Stimulated activated CD8-positive, alpha-beta memory T cell treated with anti-CD3 and anti-CD28 coated beads, Interleukin-12 subunit alpha, Interleukin-12 subunit beta, amount 100 ng/mL, for 4 hours (primary cell): Measurements from ENCODE around the gene LILRA5.
"Not testable (repeated sequence)": the region's sequence is repeated elsewhere in the genome, so short reads cannot be mapped to it uniquely, and the experiment has no call there.

Experiments
- DNase-seq: peaks from one replicate; pipeline ENCODE4 v3.0.0-alpha.2; 2020; ENCODE audit warnings: low read depth

Gene LILRA5

DNA sequence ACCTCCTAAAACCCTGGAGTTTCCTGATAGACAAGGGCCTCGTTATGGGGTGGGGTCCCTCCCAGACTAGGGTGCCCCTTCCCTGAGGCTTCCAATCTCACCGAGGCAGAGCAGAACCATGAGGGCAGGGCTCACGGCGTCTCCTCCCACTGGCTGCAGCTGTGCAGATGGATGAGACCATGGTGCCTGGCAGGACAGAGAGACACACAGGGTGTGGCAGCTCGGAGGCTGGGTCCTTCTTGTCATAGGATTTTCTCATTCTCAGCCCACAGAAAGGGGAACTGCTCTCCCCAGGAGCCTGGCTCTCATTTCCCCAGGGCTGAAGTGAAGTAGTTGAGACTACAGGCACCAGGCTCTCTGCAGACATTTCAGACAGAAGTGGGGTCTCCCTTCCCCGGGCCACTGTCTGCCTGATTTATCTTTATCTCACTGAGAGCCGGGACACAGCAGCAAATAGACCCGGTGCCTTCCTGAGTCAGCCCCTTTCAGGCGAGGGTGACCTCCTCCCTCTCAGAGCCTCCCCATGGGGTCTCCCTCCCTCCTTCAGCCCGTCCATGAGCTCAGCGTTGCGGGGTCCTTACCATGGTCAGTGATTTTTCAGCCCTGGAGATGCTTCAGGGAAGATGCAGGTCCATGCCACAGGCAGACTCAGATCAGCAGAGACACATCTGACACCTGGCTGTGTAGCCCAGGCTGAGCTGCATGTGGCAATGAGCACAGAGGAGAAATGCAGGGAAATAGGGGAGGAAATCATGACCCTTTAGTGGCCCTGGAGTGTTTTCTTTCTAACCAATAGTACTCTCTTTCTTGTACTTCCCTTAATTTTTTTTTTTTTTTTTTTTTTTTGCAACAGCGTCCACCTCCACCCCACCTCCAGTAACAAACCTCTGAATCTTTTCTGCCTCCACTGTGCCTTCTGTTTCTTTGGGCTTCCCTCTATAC, at the start of gene LILRA5:
Gene LILRA5, minus strand, starts transcription at position 731 of the 942 bp plus-strand sequence. Its CDS starts 147 bp downstream, at position 584.
- no peak for DNase-seq

DNA sequence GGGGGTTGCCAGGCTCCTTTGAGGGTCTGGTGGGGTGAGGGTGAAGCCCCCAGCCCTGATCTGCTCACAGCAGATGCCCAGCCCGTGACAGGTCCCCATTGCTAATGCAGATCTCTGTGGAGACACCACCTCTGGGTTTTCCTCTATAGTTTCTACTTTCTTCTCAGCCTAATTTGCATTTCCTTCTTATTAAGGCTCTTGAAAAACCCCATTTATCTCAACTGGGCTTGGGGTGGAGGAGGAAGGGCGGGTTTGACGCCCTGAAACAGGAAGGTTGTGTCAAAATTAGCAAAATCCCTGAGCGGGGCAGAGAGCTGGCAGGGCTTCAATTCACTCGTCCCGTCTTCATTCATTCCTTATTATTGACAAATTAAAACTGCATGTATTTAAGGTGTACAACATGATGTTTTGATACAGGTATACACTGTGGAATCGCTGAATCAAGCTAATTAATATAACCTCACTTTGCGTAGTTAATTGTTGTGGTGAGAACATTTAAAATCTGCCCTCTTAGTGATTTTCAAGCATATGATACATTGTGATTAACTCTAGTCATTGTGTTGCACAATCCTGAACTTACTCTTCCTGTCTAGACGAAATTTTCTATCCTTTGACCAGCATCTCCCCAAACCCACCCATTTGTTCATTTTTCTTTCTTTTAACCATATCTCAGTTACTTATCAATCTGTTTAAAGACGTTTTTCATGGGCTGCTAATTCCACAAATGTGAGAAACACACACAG, 48.9 kb upstream of the LILRA5 start:
- not testable (repeated sequence) for DNase-seq

DNA sequence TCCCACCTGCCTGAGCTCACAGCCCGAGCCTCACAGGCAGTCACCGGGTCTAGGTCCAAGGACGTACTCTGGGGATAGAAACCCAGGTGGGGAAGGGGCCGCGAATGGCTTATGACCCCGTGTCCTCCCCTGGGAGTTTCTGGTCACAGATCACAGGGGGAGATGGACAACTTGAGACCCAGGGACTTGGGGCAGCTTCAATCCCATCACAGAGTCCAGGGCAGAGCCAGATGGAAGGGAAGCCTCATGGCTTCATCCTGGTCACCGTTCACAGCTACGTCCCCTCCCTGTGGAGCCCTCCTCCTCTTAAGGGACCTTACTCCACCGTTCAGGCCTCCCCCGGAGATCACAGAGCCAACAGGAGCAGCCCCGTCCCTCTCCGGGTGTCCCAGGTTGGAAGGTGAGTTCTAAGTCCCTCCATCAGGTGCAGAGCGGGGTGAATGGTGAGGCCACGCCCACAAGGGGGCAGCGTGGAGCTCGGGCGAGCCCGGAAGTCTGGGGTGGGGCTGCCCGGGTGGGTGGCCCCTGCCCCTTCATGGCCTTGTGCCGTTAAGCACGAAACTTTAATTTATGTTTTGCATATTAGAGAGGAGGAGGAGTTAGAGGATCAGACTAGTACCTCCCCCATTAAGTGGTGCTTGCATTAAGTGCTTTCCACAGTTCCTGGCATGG, 46.3 kb upstream of the LILRA5 start:
- peak; percentile 48 for DNase-seq

DNA sequence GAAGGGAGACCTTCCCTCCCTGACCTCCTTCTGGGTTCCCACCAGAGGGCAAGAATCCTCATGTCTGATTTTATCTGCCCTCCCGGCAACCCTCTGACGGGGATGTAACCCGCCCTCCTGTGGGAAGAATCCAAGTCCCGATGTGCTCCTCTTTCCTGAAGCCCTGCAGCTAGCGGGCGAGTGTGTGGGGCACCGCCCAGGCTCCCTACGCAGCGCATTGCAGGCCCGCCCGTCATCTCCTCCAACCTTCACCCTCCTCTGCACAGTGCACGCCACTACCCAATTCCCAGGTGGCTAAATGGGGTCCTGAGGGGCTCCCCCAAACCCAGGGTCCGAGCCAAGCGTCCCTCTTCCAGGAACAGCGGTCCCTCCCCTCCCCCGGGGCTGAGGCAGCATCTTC, 44.4 kb upstream of the LILRA5 start:
- no peak for DNase-seq

- no peak for DNase-seq
These were observed 43.6 kb upstream of the LILRA5 start for GRCh38 chr19:54356444-54357056.

DNA sequence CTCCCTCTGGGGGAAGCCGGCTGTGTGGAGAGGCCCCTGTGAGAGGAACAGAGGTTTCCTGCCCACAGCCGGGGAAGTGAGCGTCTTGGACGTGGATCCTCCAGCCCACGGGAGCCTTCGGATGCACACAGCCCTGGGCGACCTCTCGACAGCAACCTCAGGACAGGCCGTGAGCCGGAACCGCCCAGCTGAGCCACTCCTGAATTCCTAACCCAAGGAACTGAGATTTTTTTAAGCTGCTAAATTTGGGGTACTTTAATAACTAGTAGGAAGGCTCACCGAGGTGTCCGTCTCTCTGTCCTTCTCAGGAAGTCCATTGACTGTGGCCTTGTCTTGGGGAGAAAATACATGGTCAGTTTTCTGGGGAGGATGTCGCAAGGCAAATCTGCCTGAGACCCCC, 42.7 kb upstream of the LILRA5 start:
- no peak for DNase-seq

- no peak for DNase-seq
These were observed 41.8 kb upstream of the LILRA5 start for GRCh38 chr19:54354761-54355160.

DNA sequence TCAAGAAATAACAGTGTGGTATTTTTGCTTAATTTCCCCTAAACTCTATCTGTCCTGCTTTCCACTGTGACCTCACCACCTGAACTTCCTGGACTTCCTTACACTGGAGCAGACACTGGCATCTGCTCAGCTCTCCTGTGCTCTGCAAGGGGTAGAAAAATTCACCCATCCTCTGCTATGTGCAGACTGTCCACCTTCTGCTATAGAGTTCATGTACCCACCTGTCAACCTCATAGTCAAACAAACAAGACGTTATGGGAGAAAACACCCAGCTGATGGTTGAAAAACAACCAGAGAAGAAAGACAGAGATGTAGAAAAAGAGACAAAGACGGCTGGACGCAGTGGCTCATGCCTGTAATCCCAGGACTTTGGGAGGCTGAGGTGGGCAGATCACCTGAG, 39.6 kb upstream of the LILRA5 start:
- no peak for DNase-seq

DNA sequence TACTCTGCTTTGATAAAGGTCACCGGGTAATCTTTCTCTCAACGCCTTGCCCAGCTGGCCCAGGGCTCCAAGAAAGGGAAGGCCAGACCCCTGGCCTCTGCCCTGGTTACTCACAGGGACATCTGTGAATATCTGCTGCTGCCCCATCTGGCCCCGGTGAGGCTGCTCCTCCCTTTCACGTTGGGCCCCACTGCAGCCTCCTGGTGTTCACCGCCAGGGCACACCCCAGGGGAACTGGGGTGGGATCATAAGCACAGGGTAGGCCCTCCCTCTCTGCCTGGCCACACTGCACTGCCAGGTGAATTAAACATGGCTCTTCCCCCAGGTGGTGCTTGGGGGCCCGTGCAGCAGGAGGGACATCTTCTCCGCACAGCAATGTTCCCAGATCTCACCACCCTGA, 39.1 kb upstream of the LILRA5 start:
- DNase-seq: no peak

DNA sequence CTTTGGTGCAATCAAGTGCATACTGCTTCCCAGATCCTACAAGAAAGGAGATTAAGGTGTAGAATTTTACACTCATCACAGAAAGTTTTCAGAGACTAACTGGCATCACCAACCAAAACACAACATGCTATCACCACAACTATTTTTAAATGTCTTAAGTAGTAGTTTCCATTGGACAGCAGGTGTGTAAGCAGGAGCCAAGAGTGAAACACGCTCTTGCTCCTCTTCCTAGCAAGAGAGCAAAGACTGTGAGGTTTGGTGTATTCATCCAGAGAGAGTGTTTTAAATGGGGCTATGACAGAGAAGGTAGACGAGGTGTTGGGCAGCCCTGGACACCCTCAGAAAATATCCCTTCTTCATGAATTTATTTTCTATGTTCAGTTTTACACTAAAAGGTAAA, 38.5 kb upstream of the LILRA5 start:
- no peak for DNase-seq

DNA sequence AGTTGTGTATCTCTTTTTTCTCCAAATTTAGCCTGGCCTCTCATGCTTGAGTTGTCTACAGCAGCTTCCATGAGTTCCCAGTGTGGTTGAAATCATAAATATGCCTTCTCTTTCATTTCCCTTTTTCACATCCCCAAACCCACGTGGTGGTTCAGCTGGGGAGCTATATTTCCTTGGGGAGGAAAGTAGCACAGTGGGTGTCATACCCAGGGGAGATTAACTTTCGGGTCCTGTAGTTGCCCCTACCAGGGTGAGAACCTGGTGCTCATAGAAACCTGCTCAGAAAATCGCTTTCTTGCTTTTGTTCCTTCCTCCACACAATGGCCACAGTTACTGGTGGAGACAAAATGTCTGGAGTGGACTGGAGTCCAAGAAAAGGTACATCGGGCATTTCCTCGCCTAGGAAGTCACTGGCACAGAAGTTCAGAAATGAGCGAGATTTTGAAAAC, 33.0 kb upstream of the LILRA5 start:
- DNase-seq: no peak

DNA sequence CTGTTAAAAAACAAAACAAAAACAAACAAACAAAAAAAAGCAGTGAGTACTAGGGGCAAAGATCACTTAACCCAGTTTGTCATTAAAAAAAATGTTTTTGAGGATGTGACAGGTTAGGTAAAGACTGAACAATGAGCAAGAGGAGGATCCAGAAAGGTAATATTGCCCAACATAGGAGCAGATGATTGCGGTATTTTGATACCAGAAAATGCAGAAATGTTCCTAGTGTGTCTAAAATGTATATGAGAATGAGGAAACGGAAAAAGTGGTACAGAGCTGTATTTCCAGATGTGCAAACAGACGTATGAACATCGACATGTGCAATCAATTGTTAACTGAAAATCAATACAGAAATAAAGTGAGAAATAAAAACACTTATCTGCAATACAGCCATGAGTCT, 30.9 kb upstream of the LILRA5 start:
- DNase-seq: no peak

- no peak for DNase-seq
These were observed 28.3 kb upstream of the LILRA5 start for GRCh38 chr19:54341295-54341694.

- no peak for DNase-seq
These were observed 26.8 kb upstream of the LILRA5 start for GRCh38 chr19:54339646-54340358.

DNA sequence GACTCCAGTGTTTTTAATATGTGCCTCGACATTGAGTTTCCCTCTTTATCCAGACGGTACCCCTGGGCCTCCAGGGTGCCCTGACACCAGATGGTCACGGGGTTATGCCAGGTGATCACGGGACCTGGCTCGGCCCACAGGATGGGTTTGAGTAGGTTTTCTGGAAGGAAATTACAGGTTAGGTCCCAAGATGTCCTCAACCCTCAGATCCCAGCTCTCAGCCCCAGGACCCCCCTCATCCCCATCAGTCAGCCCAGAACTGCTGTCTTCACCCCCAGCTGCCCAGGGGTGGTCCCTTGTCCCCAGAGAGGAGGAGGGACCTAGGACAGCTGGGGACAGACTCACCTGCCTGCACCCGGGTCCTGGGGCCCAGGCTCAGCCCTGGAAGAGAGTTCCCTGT, 25.6 kb upstream of the LILRA5 start:
- DNase-seq: no peak

DNA sequence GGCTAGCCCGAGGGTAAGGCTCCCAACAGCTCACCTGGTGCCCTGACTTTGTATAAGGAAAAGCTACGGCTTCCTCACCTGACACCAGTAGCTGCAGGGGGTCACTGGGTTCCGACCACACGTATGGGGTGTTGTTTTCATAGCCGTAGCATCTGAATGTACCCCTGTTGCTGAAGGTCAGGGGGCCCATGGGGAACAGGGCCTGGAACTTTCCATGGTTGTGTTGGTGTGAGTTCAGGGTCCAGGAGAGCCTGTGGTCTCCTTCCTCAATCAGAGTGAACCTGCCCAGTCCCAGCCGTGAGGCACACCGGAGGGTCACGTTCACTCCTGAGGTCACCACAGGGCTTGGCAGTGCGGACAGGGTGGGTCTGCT, 24.9 kb upstream of the LILRA5 start:
- no peak for DNase-seq

DNA sequence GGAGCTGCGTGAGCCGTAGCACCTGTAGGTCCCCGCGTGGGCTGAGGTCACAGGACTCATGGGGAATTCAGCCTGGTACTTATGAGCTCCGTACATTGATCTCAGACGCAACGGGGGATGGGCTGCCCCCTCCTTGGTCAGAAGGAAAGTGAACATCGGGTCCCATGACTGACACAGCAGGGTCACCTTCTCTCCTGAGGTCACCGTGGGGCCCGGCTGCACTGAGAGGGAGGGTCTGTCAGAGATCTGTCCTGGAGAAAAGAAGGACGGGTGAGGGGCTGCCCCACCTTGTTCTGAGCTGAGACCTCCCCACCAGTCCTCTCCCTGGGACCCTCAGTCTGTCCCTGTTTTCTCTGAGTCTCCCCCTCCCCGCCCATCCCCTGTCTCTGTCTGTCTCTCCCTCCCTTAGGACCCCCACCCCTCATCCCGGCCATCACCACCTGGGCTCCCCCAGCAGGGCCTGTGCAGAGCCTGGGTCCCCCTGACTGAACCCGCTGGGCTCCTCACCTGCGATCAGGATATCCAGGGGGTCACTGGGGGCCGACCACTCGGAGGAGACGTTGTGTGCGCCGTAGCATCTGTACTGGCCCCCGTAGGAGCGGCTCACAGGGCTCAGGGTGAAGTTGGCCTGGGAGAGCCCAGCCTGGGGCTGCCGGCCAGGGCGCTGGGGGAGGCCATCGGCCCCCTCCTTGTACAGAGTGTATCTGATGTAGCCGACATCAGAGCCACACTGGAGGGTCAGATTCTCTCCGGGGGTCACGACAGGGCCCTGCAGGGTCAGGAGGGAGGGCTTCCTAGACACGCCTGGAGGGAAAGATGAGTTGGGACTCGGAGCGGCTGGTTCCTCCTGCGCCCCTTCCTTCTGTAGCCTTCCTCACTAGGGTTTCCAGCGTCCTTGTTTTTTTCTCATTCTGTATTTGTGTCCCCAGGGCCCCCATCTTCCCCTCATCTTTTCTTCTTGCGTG, 24.2 kb upstream of the LILRA5 start:
- DNase-seq: no peak

DNA sequence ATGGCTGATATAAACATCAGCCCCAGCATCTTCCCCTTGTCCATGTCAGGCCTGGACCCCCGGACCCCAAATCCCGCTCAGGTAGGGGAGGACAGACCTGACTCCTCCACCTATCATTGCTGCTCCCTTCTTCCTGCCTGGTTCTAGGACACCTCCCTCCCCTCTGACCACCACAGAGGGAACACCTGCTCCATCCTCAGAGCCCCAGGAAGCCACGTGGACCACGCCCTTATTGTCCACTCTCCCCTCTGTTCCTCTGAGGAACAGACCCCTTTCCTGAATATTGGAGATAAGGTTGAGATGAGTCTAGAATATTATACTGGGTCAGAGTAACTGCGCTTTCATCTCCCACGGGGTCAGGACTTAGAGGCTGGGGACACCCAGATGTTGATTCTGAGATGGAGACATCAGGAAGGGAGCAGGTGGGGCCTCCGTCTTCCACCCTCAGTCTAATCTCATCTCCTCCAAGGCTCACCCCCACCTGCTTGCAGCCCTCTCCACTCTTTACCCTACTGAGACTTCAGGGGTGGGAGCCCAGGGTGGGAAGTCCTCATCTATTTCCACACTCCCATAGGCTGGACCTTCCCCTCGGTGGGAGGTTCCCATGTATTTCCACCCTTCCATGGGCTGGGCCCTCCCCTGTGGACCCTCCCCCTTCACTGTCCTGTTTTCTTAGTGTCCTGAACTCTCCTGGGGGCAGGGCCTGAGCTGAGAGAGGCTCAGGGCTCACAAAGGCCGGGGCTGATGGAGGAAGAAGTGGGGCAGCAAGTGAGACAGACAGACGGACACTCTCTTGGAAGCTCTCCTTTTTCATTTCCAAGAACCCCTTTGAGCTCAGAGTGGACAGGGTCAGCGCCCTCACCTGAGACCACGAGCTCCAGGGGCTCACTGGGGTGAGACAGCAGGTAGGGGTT, 23.3 kb upstream of the LILRA5 start:
- DNase-seq: no peak

DNA sequence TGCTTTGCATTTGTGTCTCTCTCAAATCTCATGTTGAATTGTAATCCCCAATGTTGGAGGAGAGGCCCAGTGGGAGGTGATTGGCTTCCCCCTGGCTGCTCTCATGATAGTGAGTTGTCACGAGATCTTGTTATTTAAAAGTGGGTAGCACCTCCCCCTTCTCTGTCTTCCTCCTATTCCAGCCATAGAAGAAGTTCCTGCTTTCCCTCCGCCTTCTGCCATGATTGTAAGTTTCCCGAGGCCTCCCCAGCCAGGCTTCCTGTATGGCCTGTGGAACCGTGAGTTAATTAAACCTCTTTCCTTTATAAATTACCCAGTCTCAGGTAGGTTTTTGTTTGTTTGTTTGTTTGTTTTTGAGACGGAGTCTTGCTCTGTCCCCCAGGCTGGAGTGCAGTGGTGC, 22.2 kb upstream of the LILRA5 start:
- no peak for DNase-seq
